Measurements from ENCODE around the gene PDGFA. TPM values are rescaled to one million over a fixed set of nuclear protein-coding genes. Genes with fewer than 3 reads are reported as not detected.

The PDGFA gene
- total RNA-seq, 1 donor from 2014 or later: 0.85 TPM

DNA sequence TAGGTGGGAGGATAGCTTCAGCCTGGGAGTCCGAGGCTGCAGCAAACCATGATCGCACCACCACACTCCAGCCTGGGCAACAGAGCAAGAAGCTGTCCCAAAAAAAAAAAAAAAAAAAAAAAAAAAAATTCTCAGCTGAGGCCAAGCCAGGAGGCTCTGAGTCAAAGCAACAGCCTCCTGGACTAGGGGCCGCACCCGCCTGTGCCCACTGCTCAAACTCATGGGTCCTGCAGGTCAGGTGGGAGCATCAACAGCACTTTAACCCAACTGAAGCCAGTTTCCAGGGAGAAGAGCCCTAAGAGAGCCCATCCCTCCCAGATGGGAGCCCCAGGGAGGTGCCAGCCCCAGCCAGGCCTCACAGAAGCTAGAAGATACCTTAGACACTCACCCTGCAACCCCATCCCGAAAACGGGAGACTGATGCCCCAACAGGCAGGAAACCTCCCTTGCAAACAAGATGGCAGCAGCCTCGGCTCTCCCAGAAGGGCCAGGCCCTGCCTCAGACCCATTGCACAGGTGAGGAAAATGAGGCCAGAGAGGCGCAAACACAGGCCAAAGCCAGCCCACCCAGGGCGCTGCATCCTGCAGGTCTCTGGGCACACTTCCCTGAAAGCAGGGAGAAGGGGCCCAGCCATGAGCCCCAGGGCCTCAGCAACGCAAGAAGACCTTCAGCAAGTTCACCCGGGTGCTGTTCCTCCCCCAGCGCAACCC, 11.0 kb downstream of the PDGFA start:
- H3K27ac Mint-ChIP-seq (ENCODE audit: unreplicated experiment): no peak overlapping the region
- H3K9me3 Mint-ChIP-seq (ENCODE audit: unreplicated experiment): no peaks in the 10 kb centered on the region
- H3K4me1 Mint-ChIP-seq (ENCODE audit: unreplicated experiment): no peaks in the 10 kb centered on the region
- H3K36me3 Mint-ChIP-seq (ENCODE audit: low read depth, unreplicated experiment): peaks cover 1% of the 10 kb centered on the region
- H3K4me3 Mint-ChIP-seq (ENCODE audit: unreplicated experiment): no peak overlapping the region
- TF ChIP-seq, protein P1, sequence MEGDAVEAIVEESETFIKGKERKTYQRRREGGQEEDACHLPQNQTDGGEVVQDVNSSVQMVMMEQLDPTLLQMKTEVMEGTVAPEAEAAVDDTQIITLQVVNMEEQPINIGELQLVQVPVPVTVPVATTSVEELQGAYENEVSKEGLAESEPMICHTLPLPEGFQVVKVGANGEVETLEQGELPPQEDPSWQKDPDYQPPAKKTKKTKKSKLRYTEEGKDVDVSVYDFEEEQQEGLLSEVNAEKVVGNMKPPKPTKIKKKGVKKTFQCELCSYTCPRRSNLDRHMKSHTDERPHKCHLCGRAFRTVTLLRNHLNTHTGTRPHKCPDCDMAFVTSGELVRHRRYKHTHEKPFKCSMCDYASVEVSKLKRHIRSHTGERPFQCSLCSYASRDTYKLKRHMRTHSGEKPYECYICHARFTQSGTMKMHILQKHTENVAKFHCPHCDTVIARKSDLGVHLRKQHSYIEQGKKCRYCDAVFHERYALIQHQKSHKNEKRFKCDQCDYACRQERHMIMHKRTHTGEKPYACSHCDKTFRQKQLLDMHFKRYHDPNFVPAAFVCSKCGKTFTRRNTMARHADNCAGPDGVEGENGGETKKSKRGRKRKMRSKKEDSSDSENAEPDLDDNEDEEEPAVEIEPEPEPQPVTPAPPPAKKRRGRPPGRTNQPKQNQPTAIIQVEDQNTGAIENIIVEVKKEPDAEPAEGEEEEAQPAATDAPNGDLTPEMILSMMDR (IDR thresholded peaks at IDR 0.05; ENCODE audit: unreplicated experiment): no peak
- DNase-seq (ENCODE audit: low spot score): no peak
- H3K27me3 Mint-ChIP-seq (ENCODE audit: unreplicated experiment): peaks cover 11% of the 10 kb centered on the region

DNA sequence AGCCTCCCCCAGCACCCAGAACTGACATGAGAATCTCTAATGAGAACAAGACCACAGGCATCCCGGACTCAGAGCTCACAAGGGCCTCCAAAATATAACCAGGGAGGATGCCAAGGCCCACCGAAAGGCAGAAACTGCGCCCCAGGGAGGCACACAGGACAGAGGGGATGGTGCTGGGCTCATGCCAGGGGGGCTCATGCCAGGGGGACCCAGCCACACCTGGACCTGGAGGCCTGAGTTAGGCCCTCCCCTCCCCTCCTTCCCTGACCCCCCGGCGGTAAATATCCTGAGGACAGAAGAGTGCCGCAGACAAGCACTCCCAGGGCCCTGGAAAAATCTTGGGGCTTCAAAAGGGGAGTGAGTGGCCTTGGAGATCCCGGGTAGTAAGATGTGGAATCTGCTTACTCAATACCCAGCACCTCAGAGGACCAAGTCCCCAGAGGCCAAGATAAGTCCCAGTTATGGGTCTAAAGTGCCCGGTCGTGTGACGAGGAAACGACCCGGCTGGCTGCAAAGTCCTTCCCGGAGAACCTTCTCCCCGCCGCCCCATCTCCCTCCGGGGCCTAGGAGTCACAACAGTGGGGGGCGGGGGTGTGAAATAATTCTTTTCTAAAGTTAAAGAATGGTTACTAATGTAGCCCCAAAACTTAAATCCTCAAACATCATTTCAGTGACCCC, 11.9 kb downstream of the PDGFA start:
- H3K36me3 Mint-ChIP-seq (ENCODE audit: low read depth, unreplicated experiment): no peaks in the 10 kb centered on the region
- no peak overlapping the region for H3K4me3 Mint-ChIP-seq (ENCODE audit: unreplicated experiment)
- TF ChIP-seq, protein P1 (IDR thresholded peaks at IDR 0.05; ENCODE audit: unreplicated experiment): no peak
- peaks cover 10% of the 10 kb centered on the region for H3K27me3 Mint-ChIP-seq (ENCODE audit: unreplicated experiment)
- H3K9me3 Mint-ChIP-seq (ENCODE audit: unreplicated experiment): no peaks in the 10 kb centered on the region
- H3K27ac Mint-ChIP-seq (ENCODE audit: unreplicated experiment): no peak overlapping the region
- H3K4me1 Mint-ChIP-seq (ENCODE audit: unreplicated experiment): no peaks in the 10 kb centered on the region
- no peak for DNase-seq (ENCODE audit: low spot score)

DNA sequence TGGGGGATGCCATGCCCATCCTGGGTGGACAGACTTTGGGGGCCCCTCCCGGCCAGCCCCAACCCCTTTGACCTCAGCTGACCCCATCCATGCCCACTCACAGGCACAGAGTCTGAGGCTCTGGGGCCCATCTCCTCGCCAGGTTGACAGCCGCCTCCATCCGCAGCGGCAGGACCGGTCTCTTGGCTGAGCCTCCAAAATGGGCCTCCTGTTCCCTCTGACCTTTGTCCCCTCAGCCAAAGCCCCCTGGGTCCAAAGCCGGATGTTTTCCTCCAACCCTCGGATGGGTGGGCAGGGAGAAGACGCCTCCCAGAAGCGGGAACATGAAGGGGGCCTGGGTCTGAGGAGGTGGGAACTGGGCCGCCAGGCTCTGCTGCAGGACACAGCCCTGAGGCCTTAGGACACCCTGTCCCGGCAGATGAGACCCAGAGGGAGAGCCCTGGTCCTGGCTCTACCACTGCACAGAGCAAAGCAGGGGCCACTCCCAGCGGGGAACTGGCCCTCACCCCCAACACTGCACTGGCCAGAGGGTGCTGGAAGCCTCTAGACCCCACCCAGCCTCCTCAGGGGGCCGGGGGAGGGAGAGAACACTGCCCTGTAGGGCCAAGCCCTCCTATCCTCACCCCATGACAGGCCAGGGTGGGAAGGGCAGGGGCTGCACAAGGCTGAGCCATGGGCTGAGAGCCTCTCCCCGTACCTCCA, 12.6 kb downstream of the PDGFA start:
- H3K9me3 Mint-ChIP-seq (ENCODE audit: unreplicated experiment): no peaks in the 10 kb centered on the region
- H3K27ac Mint-ChIP-seq (ENCODE audit: unreplicated experiment): no peak overlapping the region
- H3K4me1 Mint-ChIP-seq (ENCODE audit: unreplicated experiment): no peaks in the 10 kb centered on the region
- H3K36me3 Mint-ChIP-seq (ENCODE audit: low read depth, unreplicated experiment): no peaks in the 10 kb centered on the region
- TF ChIP-seq, protein P1 (IDR thresholded peaks at IDR 0.05; ENCODE audit: unreplicated experiment): no peak
- peaks cover 10% of the 10 kb centered on the region for H3K27me3 Mint-ChIP-seq (ENCODE audit: unreplicated experiment)
- DNase-seq (ENCODE audit: low spot score): no peak
- no peak overlapping the region for H3K4me3 Mint-ChIP-seq (ENCODE audit: unreplicated experiment)

DNA sequence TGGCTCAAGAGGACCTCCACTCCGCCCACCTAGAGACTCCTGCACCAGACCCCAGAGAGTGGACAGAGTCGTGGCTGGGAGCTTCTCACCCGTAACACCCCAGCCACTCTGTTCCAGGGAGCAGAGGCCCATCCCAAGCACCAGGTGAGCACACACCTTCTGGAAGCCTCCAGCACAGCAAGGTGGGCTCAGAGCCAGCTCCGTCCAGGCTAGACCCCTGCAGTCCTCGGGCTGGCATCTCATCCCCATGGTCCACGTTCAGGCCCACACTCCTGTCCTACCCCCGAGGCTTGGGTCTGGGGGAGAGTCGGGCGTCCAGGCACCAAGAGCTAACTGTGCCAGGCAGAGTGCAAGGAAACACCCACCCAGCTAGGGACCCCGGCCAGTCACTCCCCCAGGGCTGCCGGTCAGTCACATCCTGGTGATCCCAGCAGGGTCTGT, 13.2 kb downstream of the PDGFA start:
- DNase-seq (ENCODE audit: low spot score): no peak
- Mint-ChIP-seq H3K27ac (ENCODE audit: unreplicated experiment) (no peak overlapping the region), H3K36me3 (ENCODE audit: low read depth, unreplicated experiment) (no peaks in the 10 kb centered on the region), H3K9me3 (ENCODE audit: unreplicated experiment) (no peaks in the 10 kb centered on the region), H3K4me3 (ENCODE audit: unreplicated experiment) (no peak overlapping the region), H3K4me1 (ENCODE audit: unreplicated experiment) (no peaks in the 10 kb centered on the region), H3K27me3 (ENCODE audit: unreplicated experiment) (peaks cover 10% of the 10 kb centered on the region)
- TF ChIP-seq, protein P1 (IDR thresholded peaks at IDR 0.05; ENCODE audit: unreplicated experiment): no peak

Data from endothelial cell (in vitro differentiated cells).